Loucy (cell line): ENCODE results near the gene MRPS10.
"Not testable (repeated sequence)": the region's sequence is repeated elsewhere in the genome, so short reads cannot be mapped to it uniquely, and the experiment has no call there.

Source experiments
- H2AFZ ChIP-seq: fragments of 200-600 bp; sonication (generic); 2 replicates; pipeline ENCODE4 v1.6.0; 2016; ENCODE audit warnings: antibody characterized with exemption, mild to moderate bottlenecking, low read length, moderate library complexity
- H3F3A ChIP-seq: fragments of 200-600 bp; 2 replicates; pipeline ENCODE4 v1.6.0; 2016; ENCODE audit warnings: antibody characterized with exemption, low read depth, mild to moderate bottlenecking
- H3K27me3 ChIP-seq: fragments of 200-600 bp; sonication (generic); 2 replicates; pipeline ENCODE4 v1.6.1; 2014; ENCODE audit warnings: low read length, mild to moderate bottlenecking; ENCODE audit not compliant: insufficient read depth, poor library complexity, severe bottlenecking
- H3K36me3 ChIP-seq: fragments of 200-600 bp; sonication (generic); 2 replicates; pipeline ENCODE4 v1.6.1; 2016; ENCODE audit warnings: low read length; ENCODE audit not compliant: insufficient read depth
- H3K4me1 ChIP-seq: fragments of 200-600 bp; sonication (generic); 2 replicates; pipeline ENCODE4 v1.5.1; 2014; ENCODE audit warnings: low read length, mild to moderate bottlenecking; ENCODE audit not compliant: insufficient read depth, poor library complexity, severe bottlenecking
- H3K4me2 ChIP-seq: fragments of 200-600 bp; sonication (generic); 2 replicates; pipeline ENCODE4 v1.6.0; 2014; ENCODE audit warnings: antibody characterized with exemption, low read length, low read depth, mild to moderate bottlenecking; ENCODE audit not compliant: poor library complexity, severe bottlenecking
- H3K4me3 ChIP-seq: fragments of 200-600 bp; sonication (generic); 2 replicates; pipeline ENCODE4 v1.5.1; 2014; ENCODE audit warnings: low read length, mild to moderate bottlenecking, mixed read lengths; ENCODE audit not compliant: poor library complexity, severe bottlenecking
- H3K79me2 ChIP-seq: fragments of 200-600 bp; sonication (generic); 2 replicates; pipeline ENCODE4 v1.6.1; 2014; ENCODE audit warnings: low read length; ENCODE audit not compliant: insufficient read depth
- H3K9ac ChIP-seq: fragments of 200-600 bp; sonication (generic); 2 replicates; pipeline ENCODE4 v1.6.0; 2014; ENCODE audit warnings: mild to moderate bottlenecking, low read depth, low read length, moderate library complexity; ENCODE audit not compliant: poor library complexity, severe bottlenecking
- H3K9me2 ChIP-seq: fragments of 200-600 bp; sonication (generic); replicated peaks from 2 replicates; pipeline ENCODE4 v1.6.1; 2016; ENCODE audit warnings: low read depth, low read length, mixed read lengths
- H3K9me3 ChIP-seq: fragments of 200-600 bp; sonication (generic); 2 replicates; pipeline ENCODE4 v1.6.1; 2014; ENCODE audit warnings: mild to moderate bottlenecking, antibody characterized with exemption, low read length, low read depth; ENCODE audit not compliant: insufficient read depth
- H4K20me1 ChIP-seq: fragments of 200-600 bp; sonication (generic); 2 replicates; pipeline ENCODE4 v1.6.0; 2014; ENCODE audit warnings: antibody characterized with exemption, low read length, mild to moderate bottlenecking; ENCODE audit not compliant: insufficient read depth, poor library complexity, severe bottlenecking
- CTCF ChIP-seq: fragments of 200-600 bp; sonication (generic); conservative IDR thresholded peaks from 2 replicates; pipeline ENCODE4 v1.5.1; 2014; ENCODE audit warnings: mild to moderate bottlenecking, antibody characterized with exemption, low read length
- EZH2phosphoT487 ChIP-seq: fragments of 200-600 bp; IDR thresholded peaks from 2 replicates; pipeline ENCODE4 v1.6.1; 2018; ENCODE audit warnings: antibody characterized with exemption, mild to moderate bottlenecking, moderate library complexity, borderline replicate concordance

The MRPS10 gene

GRCh38 chr6:42211726-42212125 lies 5.9 kb downstream of the MRPS10 start:
- peaks cover 52% of the 10 kb centered on the region; the same call in 1 of the 2 replicates for H3K36me3 ChIP-seq
- no peak overlapping the region for H3K9ac ChIP-seq
- no peaks in the 10 kb centered on the region for H4K20me1 ChIP-seq
- H3K9me2 ChIP-seq: no peaks in the 10 kb centered on the region
- H3K9me3 ChIP-seq: no peaks in the 10 kb centered on the region
- TF ChIP-seq EZH2phosphoT487 (no peak), CTCF (no peak)
- H3K27me3 ChIP-seq: no peaks in the 10 kb centered on the region
- H3K4me1 ChIP-seq: peaks cover 8% of the 10 kb centered on the region
- H2AFZ ChIP-seq: no peak overlapping the region
- peaks cover 21% of the 10 kb centered on the region for H3K79me2 ChIP-seq
- H3K4me2 ChIP-seq: no peak overlapping the region
- no peaks in the 10 kb centered on the region for H3F3A ChIP-seq
- no peak overlapping the region for H3K4me3 ChIP-seq

GRCh38 chr6:42210551-42210950 lies 7.1 kb downstream of the MRPS10 start:
- Histone ChIP-seq H3K9me2 (no peaks in the 10 kb centered on the region), H2AFZ (no peak overlapping the region), H3K9ac (no peak overlapping the region), H3K79me2 (peaks cover 14% of the 10 kb centered on the region; the same call in 1 of the 2 replicates), H3K4me1 (peaks cover 3% of the 10 kb centered on the region), H3K27me3 (no peaks in the 10 kb centered on the region), H4K20me1 (no peaks in the 10 kb centered on the region), H3K36me3 (peaks cover 58% of the 10 kb centered on the region; the same call in 1 of the 2 replicates), H3K4me3 (no peak overlapping the region), H3K9me3 (no peaks in the 10 kb centered on the region), H3F3A (no peaks in the 10 kb centered on the region), H3K4me2 (no peak overlapping the region)
- TF ChIP-seq CTCF: no peak
- TF ChIP-seq EZH2phosphoT487: no peak

- H3K27me3 ChIP-seq, H3K9me3 ChIP-seq, H3K4me2 ChIP-seq, H4K20me1 ChIP-seq, H3K9ac ChIP-seq, H3K4me3 ChIP-seq, H3K79me2 ChIP-seq, H3F3A ChIP-seq, H3K9me2 ChIP-seq, H3K4me1 ChIP-seq, H2AFZ ChIP-seq: not testable (repeated sequence)
- H3K36me3 ChIP-seq: peaks cover 46% of the 10 kb centered on the region; the same call in 1 of the 2 replicates
Measured at GRCh38 chr6:42207559-42207958, 10.1 kb downstream of the MRPS10 start.

GRCh38 chr6:42204768-42205282 lies 12.8 kb downstream of the MRPS10 start:
- Histone ChIP-seq H3K27me3 (no peaks in the 10 kb centered on the region), H4K20me1 (no peaks in the 10 kb centered on the region), H3K9me2 (no peaks in the 10 kb centered on the region), H3K9ac (no peak overlapping the region), H3K79me2 (no peaks in the 10 kb centered on the region), H3K4me2 (no peak overlapping the region), H3K9me3 (no peaks in the 10 kb centered on the region), H2AFZ (no peak overlapping the region), H3K4me3 (no peak overlapping the region), H3K4me1 (no peaks in the 10 kb centered on the region), H3K36me3 (peaks cover 26% of the 10 kb centered on the region; the same call in 1 of the 2 replicates), H3F3A (no peaks in the 10 kb centered on the region)
- TF ChIP-seq CTCF: no peak
- no peak for TF ChIP-seq EZH2phosphoT487
